ENCODE measurements around the gene ZNF396. TPM values are rescaled to one million over a fixed set of nuclear protein-coding genes. Genes with fewer than 3 reads are reported as not detected.
A peak's percentile ranks its signal among the peaks of the same experiment; 100 is the strongest.

Gene ZNF396
- total RNA-seq, 1 donor from 2014 or later = 2.2 TPM

DNA sequence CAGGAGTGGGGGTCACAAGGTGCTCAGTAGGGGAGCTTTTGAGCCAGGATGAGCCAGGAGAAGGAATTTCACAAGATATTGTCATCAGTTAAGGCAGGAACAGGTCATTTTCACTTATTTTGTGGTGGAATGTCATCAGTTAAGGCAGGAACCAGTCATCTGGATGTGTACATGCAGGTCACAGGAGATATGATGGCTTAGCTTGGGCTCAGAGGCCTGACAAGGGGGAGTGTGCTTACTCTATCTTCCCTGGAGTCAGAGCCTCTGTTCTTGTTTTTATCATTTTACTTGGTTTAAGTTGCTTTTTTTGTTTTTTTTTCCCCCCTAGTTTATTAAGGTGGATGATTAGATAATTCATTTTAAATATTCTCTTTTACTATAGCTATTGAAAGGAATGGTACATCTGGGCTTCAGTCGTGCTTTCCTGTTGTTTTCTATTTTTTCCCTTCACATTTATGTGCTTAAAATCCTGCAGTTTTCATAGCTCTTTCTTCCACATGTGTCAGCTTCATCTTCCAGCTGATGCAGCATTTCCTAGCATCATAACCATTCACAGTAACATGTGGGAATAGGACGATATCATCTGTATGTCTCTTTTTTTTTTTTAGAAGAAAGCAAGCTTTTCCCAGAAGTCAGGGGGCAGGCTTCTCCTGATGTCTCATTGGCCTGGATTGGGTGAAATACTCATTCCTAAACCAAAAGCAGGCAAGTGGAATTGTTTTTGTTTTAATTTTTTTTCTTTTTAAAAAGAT lies 15.4 kb downstream of the ZNF396 start:
- no peaks in the 10 kb centered on the region for H3K36me3 Mint-ChIP-seq
- no peak for DNase-seq (ENCODE audit: low spot score)
- no peaks in the 10 kb centered on the region for H3K27me3 Mint-ChIP-seq (ENCODE audit: insufficient read depth, low read depth)
- H3K4me3 ChIP-seq = no peak overlapping the region
- no peaks in the 10 kb centered on the region for H3K4me1 ChIP-seq
- H3K4me2 ChIP-seq = no peak overlapping the region
- no peaks in the 10 kb centered on the region for H4K20me1 ChIP-seq (ENCODE audit: low read depth)
- no peak overlapping the region for H3K9ac ChIP-seq
- H3K4me3 Mint-ChIP-seq = no peak overlapping the region
- no peaks in the 10 kb centered on the region for H3K79me2 ChIP-seq (ENCODE audit: low read depth)
- no peak overlapping the region for H3K27ac Mint-ChIP-seq
- peaks cover 7% of the 10 kb centered on the region for H3K4me1 Mint-ChIP-seq
- H3K36me3 ChIP-seq = no peaks in the 10 kb centered on the region
- no peak overlapping the region for H3K27ac ChIP-seq
- no peaks in the 10 kb centered on the region for H3K27me3 ChIP-seq
- H2AFZ ChIP-seq (replicated peaks) = no peak overlapping the region
- H3F3A ChIP-seq (ENCODE audit: low read depth) = no peaks in the 10 kb centered on the region
- no peak for TF ChIP-seq EZH2 (IDR thresholded peaks at IDR 0.05)
- TF ChIP-seq, protein P1, sequence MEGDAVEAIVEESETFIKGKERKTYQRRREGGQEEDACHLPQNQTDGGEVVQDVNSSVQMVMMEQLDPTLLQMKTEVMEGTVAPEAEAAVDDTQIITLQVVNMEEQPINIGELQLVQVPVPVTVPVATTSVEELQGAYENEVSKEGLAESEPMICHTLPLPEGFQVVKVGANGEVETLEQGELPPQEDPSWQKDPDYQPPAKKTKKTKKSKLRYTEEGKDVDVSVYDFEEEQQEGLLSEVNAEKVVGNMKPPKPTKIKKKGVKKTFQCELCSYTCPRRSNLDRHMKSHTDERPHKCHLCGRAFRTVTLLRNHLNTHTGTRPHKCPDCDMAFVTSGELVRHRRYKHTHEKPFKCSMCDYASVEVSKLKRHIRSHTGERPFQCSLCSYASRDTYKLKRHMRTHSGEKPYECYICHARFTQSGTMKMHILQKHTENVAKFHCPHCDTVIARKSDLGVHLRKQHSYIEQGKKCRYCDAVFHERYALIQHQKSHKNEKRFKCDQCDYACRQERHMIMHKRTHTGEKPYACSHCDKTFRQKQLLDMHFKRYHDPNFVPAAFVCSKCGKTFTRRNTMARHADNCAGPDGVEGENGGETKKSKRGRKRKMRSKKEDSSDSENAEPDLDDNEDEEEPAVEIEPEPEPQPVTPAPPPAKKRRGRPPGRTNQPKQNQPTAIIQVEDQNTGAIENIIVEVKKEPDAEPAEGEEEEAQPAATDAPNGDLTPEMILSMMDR (IDR thresholded peaks at IDR 0.05) = no peak
- no peak for TF ChIP-seq EZH2phosphoT487 (IDR thresholded peaks at IDR 0.05)
- H3K9me3 Mint-ChIP-seq = peaks cover 4% of the 10 kb centered on the region
- H3K9me3 ChIP-seq (ENCODE audit: low read depth) = no peaks in the 10 kb centered on the region

DNA sequence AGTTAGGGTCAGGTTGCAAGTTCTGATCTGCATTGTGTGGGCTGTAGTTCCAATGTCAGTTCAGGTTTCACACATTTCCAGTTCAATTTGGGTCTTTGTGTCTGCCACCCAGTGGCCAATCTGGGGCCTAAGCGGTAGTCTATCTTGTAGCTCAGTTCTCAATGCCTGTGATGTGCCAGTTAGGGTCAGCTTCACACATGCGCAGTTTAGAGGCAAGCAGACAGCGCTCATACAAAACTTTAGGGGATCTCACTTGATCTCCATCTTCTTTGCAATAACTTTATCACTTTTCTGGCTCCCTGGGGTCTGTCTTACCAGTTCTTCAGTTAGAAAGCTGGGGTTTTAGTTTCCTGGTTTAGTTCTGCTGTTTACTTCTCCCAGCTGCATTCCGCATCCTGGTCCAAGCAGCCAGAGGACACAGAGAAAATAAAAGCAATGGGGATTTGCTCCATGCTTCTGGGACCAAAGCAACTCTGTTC lies 22.0 kb downstream of the ZNF396 start:
- Histone ChIP-seq H3K27ac (no peak overlapping the region), H3K9me3 (ENCODE audit: low read depth) (no peaks in the 10 kb centered on the region), H3K36me3 (no peaks in the 10 kb centered on the region), H3K27me3 (no peaks in the 10 kb centered on the region), H3F3A (ENCODE audit: low read depth) (no peaks in the 10 kb centered on the region), H3K4me2 (peak overlapping the region; percentile 54), H3K4me3 (no peak overlapping the region), H4K20me1 (ENCODE audit: low read depth) (no peaks in the 10 kb centered on the region), H3K4me1 (peaks cover 8% of the 10 kb centered on the region), H3K9ac (no peak overlapping the region), H2AFZ (replicated peaks) (peak overlapping the region; percentile 85), H3K79me2 (ENCODE audit: low read depth) (no peaks in the 10 kb centered on the region)
- Mint-ChIP-seq H3K36me3 (peaks cover 6% of the 10 kb centered on the region), H3K4me1 (peaks cover 9% of the 10 kb centered on the region), H3K27ac (no peak overlapping the region), H3K9me3 (peaks cover 16% of the 10 kb centered on the region), H3K4me3 (peak overlapping the region; percentile 73), H3K27me3 (ENCODE audit: insufficient read depth, low read depth) (peaks cover 3% of the 10 kb centered on the region)
- no peak for TF ChIP-seq EZH2 (IDR thresholded peaks at IDR 0.05)
- TF ChIP-seq, protein P1 (IDR thresholded peaks at IDR 0.05) = peak; percentile 72
- DNase-seq (ENCODE audit: low spot score) = peak; percentile 86

DNA sequence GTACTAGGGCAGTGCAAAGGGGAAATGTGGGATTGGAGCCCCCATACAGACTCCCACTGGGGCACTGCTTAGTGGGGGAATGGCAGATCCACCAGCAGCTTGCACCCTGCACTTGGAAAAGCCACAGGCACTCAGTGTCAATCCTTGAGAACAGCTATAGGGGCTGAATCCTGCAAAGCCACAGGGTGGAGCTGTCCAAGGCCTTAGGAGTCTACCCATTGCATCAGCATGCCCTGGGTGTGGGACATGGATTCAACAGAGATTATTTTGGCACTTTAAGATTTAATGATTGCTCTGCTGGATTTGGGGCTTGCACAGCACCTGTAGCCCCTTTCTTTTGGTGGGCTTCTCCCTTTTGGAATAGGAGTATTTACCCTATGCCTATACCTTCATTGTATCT lies 24.4 kb downstream of the ZNF396 start:
- Histone ChIP-seq H3K79me2 (ENCODE audit: low read depth) (no peaks in the 10 kb centered on the region), H4K20me1 (ENCODE audit: low read depth) (no peaks in the 10 kb centered on the region), H2AFZ (replicated peaks) (no peak overlapping the region), H3K4me2 (no peak overlapping the region), H3K27ac (no peak overlapping the region), H3K4me3 (no peak overlapping the region), H3K9me3 (ENCODE audit: low read depth) (no peaks in the 10 kb centered on the region), H3K9ac (no peak overlapping the region), H3K4me1 (peaks cover 8% of the 10 kb centered on the region), H3K27me3 (no peaks in the 10 kb centered on the region), H3F3A (ENCODE audit: low read depth) (no peaks in the 10 kb centered on the region), H3K36me3 (no peaks in the 10 kb centered on the region)
- no peak overlapping the region for H3K27ac Mint-ChIP-seq
- DNase-seq (ENCODE audit: low spot score) = no peak
- peaks cover 3% of the 10 kb centered on the region for H3K27me3 Mint-ChIP-seq (ENCODE audit: insufficient read depth, low read depth)
- peaks cover 6% of the 10 kb centered on the region for H3K4me1 Mint-ChIP-seq
- TF ChIP-seq, protein P1 (IDR thresholded peaks at IDR 0.05) = no peak
- H3K36me3 Mint-ChIP-seq = peaks cover 6% of the 10 kb centered on the region
- no peak overlapping the region for H3K4me3 Mint-ChIP-seq
- H3K9me3 Mint-ChIP-seq = peaks cover 16% of the 10 kb centered on the region

Measured in neural progenitor cell (in vitro differentiated cells).